ENCODE measurements around the gene HSPA4L. TPM values are rescaled to one million over a fixed set of nuclear protein-coding genes. Genes with fewer than 3 reads are reported as not detected.

Gene HSPA4L
- total RNA-seq, 1 experiment from 2014 or later = 5.3 TPM

DNA sequence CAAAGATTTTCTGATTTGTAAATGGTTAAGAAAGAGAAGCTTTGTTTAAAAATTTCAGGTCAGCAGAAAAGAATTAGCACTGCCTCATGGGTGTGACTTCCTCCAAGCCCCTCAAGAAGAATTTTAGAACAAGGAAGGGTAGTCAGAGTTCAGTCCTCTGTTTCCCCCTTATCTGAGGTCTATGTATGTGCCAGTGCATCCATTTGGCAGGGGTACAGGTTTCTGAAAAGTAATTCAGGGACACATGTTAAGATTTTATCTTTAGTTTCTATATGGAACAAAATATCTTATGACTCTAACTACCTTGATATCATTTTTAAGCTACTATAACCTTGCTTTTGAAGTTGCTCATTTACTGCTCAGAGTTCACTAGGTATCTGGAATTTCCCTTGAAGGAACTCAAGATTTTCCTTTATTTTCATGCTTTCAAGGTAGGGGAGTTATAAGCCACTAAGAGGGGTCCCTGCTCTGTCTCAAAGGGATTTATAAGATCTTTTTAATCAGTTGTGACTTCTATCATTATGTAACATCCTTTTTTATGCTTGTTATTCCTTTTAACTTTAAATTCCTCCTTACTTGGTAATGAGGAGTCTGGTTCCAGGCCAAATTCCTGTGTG lies 74.2 kb downstream of the HSPA4L start:
- Histone ChIP-seq H3K27ac (ENCODE audit: insufficient read length, low read depth, low read length) (no peak overlapping the region), H3K23me2 (ENCODE audit: insufficient read length, low read depth, low read length, poor library complexity, severe bottlenecking) (no peaks in the 10 kb centered on the region), H3K23ac (ENCODE audit: insufficient read length, low read depth, low read length) (no peak overlapping the region), H3K18ac (ENCODE audit: insufficient read length, low read depth, low read length) (no peak overlapping the region), H3K79me1 (ENCODE audit: insufficient read depth, low read depth, low read length, poor library complexity, severe bottlenecking) (peaks cover 1% of the 10 kb centered on the region), H3K4ac (ENCODE audit: low read depth, low read length) (no peak overlapping the region), H3K27me3 (ENCODE audit: insufficient read depth, low read length) (no peaks in the 10 kb centered on the region), H2BK12ac (ENCODE audit: insufficient read length, low read depth, low read length) (no peak overlapping the region), H3K4me2 (ENCODE audit: insufficient read depth, insufficient read length, low read length) (no peak overlapping the region), H2BK15ac (ENCODE audit: low read depth, low read length) (no peak overlapping the region), H3K79me2 (ENCODE audit: insufficient read depth, low read length) (no peaks in the 10 kb centered on the region; the same call in 1 of the 2 replicates), H4K91ac (ENCODE audit: insufficient read length, low read depth, low read length) (no peak overlapping the region), H4K20me1 (ENCODE audit: control insufficient read depth, insufficient read depth, insufficient read length) (no peaks in the 10 kb centered on the region), H3K4me1 (ENCODE audit: insufficient read depth, low read length) (peaks cover 5% of the 10 kb centered on the region; the same call in 1 of the 2 replicates), H2BK120ac (ENCODE audit: low read depth, low read length, poor library complexity, severe bottlenecking) (no peak overlapping the region), H4K5ac (ENCODE audit: insufficient read length, low read depth, low read length) (no peak overlapping the region), H2BK20ac (ENCODE audit: low read depth, low read length, poor library complexity, severe bottlenecking) (no peak overlapping the region), H2AK5ac (ENCODE audit: insufficient read length, low read length) (no peak overlapping the region), H3K9me3 (ENCODE audit: control insufficient read depth, low read depth, low read length) (no peaks in the 10 kb centered on the region), H4K8ac (replicated peaks; ENCODE audit: insufficient read length, low read depth, low read length) (no peak overlapping the region), H3K14ac (ENCODE audit: insufficient read depth, low read length) (no peak overlapping the region), H3K9ac (ENCODE audit: extremely low read depth, insufficient read length, low read length) (no peak overlapping the region), H3T11ph (ENCODE audit: low read length) (no peak overlapping the region), H2BK5ac (ENCODE audit: insufficient read length, low read length) (no peak overlapping the region), H2AFZ (ENCODE audit: low read length) (no peak overlapping the region), H3K56ac (ENCODE audit: insufficient read length, low read depth, low read length) (no peak overlapping the region)
- Mint-ChIP-seq H3K27me3 (ENCODE audit: low read depth) (no peaks in the 10 kb centered on the region), H3K36me3 (ENCODE audit: insufficient read depth in 1 of 3, low read depth in 3 of 3) (peaks cover 24 to 45% (median 27%) of the 10 kb centered on the region in 3 experiments), H3K4me1 (peaks cover 32 to 39% of the 10 kb centered on the region in 2 experiments), H3K27ac (peak overlapping the region in 1 of 3 experiments; percentile 87; a peak in 1 of 7 replicates), H3K9me3 (peaks cover 24 to 25% of the 10 kb centered on the region in 2 experiments), H3K4me3 (no peak overlapping the region)
- TF ChIP-seq, protein P1, sequence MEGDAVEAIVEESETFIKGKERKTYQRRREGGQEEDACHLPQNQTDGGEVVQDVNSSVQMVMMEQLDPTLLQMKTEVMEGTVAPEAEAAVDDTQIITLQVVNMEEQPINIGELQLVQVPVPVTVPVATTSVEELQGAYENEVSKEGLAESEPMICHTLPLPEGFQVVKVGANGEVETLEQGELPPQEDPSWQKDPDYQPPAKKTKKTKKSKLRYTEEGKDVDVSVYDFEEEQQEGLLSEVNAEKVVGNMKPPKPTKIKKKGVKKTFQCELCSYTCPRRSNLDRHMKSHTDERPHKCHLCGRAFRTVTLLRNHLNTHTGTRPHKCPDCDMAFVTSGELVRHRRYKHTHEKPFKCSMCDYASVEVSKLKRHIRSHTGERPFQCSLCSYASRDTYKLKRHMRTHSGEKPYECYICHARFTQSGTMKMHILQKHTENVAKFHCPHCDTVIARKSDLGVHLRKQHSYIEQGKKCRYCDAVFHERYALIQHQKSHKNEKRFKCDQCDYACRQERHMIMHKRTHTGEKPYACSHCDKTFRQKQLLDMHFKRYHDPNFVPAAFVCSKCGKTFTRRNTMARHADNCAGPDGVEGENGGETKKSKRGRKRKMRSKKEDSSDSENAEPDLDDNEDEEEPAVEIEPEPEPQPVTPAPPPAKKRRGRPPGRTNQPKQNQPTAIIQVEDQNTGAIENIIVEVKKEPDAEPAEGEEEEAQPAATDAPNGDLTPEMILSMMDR (conservative IDR thresholded peaks at IDR 0.05) = no peak
- DNase-seq = no peak
